ENCODE data around the gene CDK5RAP2.

CDK5RAP2 gene

GRCh38 chr9:120534266-120534665, 45.7 kb downstream of the CDK5RAP2 start:
- H3K36me3 ChIP-seq (ENCODE audit: control insufficient read depth in 1 of 2, insufficient read depth in 2 of 2, low read length in 2 of 2): peaks cover 10 to 26% of the 10 kb centered on the region in 2 experiments
- H3K9ac ChIP-seq (ENCODE audit: low read length): no peak overlapping the region
- H4K91ac ChIP-seq (ENCODE audit: low read depth, low read length): no peak overlapping the region
- H3K4me1 ChIP-seq (ENCODE audit: control insufficient read depth in 1 of 2, insufficient read depth in 2 of 2, low read length in 2 of 2): peaks cover 9 to 10% of the 10 kb centered on the region in 2 experiments
- no peak overlapping the region for H2BK120ac ChIP-seq (ENCODE audit: insufficient read depth, low read length, poor library complexity)
- H3K9me3 ChIP-seq (ENCODE audit: insufficient read depth, low read depth, low read length): no peaks in the 10 kb centered on the region
- no peak overlapping the region for H3K18ac ChIP-seq (ENCODE audit: low read length)
- H3K27ac ChIP-seq (ENCODE audit: low read depth, low read length): no peak overlapping the region
- H4K8ac ChIP-seq (ENCODE audit: low read depth, low read length): no peak overlapping the region
- DNase-seq: no peak
- no peak overlapping the region for H3K4me3 ChIP-seq (ENCODE audit: low read depth, low read length)
- H3K4ac ChIP-seq (ENCODE audit: low read depth, low read length): no peak overlapping the region
- WGBS (ENCODE audit: extremely low coverage, insufficient coverage, insufficient read length): no CpG with 5 or more reads among the region's 2 CpGs
- no peak overlapping the region for H3K4me2 ChIP-seq (ENCODE audit: low read length)
- H4K12ac ChIP-seq (ENCODE audit: low read depth, low read length): no peak overlapping the region
- no peak overlapping the region for H2AK5ac ChIP-seq (ENCODE audit: low read length)
- H2BK5ac ChIP-seq (ENCODE audit: low read depth, low read length, poor library complexity): no peak overlapping the region
- no peak overlapping the region for H2AFZ ChIP-seq (ENCODE audit: insufficient read depth, low read length, poor library complexity)
- no peak overlapping the region for H2BK12ac ChIP-seq (ENCODE audit: low read length)
- no peaks in the 10 kb centered on the region for H3K79me1 ChIP-seq (ENCODE audit: low read length)
- no peaks in the 10 kb centered on the region for H3K27me3 ChIP-seq (ENCODE audit: insufficient read depth, low read length)
- H3K79me2 ChIP-seq (ENCODE audit: control insufficient read depth, insufficient read depth, low read length, poor library complexity): no peaks in the 10 kb centered on the region
- H3K23ac ChIP-seq (ENCODE audit: low read length): no peak overlapping the region
- H3K14ac ChIP-seq (ENCODE audit: low read length): no peak overlapping the region

- Histone ChIP-seq H3K27me3 (ENCODE audit: insufficient read depth, low read length) (no peaks in the 10 kb centered on the region), H3K23ac (ENCODE audit: low read length) (no peak overlapping the region), H3K4ac (ENCODE audit: low read depth, low read length) (no peak overlapping the region), H3K79me2 (ENCODE audit: control insufficient read depth, insufficient read depth, low read length, poor library complexity) (no peaks in the 10 kb centered on the region), H2AFZ (ENCODE audit: insufficient read depth, low read length, poor library complexity) (no peak overlapping the region), H4K12ac (ENCODE audit: low read depth, low read length) (no peak overlapping the region), H3K4me1 (ENCODE audit: control insufficient read depth in 1 of 2, insufficient read depth in 2 of 2, low read length in 2 of 2) (peaks cover 8 to 9% of the 10 kb centered on the region in 2 experiments), H2BK120ac (ENCODE audit: insufficient read depth, low read length, poor library complexity) (no peak overlapping the region), H2BK12ac (ENCODE audit: low read length) (no peak overlapping the region), H3K4me2 (ENCODE audit: low read length) (no peak overlapping the region), H4K8ac (ENCODE audit: low read depth, low read length) (no peak overlapping the region), H3K79me1 (ENCODE audit: low read length) (no peaks in the 10 kb centered on the region), H2AK5ac (ENCODE audit: low read length) (no peak overlapping the region), H3K9me3 (ENCODE audit: insufficient read depth, low read depth, low read length) (no peaks in the 10 kb centered on the region), H3K14ac (ENCODE audit: low read length) (no peak overlapping the region), H3K9ac (ENCODE audit: low read length) (no peak overlapping the region), H3K4me3 (ENCODE audit: low read depth, low read length) (no peak overlapping the region), H3K27ac (ENCODE audit: low read depth, low read length) (no peak overlapping the region), H2BK5ac (ENCODE audit: low read depth, low read length, poor library complexity) (no peak overlapping the region), H4K91ac (ENCODE audit: low read depth, low read length) (no peak overlapping the region), H3K36me3 (ENCODE audit: control insufficient read depth in 1 of 2, insufficient read depth in 2 of 2, low read length in 2 of 2) (peaks cover 18 to 37% of the 10 kb centered on the region in 2 experiments), H3K18ac (ENCODE audit: low read length) (no peak overlapping the region)
- no CpG with 5 or more reads among the region's 10 CpGs for WGBS (ENCODE audit: extremely low coverage, insufficient coverage, insufficient read length)
- no peak for DNase-seq
Observed at GRCh38 chr9:120532891-120533290, 47.1 kb downstream of the CDK5RAP2 start.

- peaks cover 18 to 38% of the 10 kb centered on the region in 2 experiments for H3K36me3 ChIP-seq (ENCODE audit: control insufficient read depth in 1 of 2, insufficient read depth in 2 of 2, low read length in 2 of 2)
- no peak overlapping the region for H2AK5ac ChIP-seq (ENCODE audit: low read length)
- no peak overlapping the region for H3K4me3 ChIP-seq (ENCODE audit: low read depth, low read length)
- H2AFZ ChIP-seq (ENCODE audit: insufficient read depth, low read length, poor library complexity): no peak overlapping the region
- DNase-seq: peak; percentile 36 to 54
- H3K79me1 ChIP-seq (ENCODE audit: low read length): no peaks in the 10 kb centered on the region
- H4K8ac ChIP-seq (ENCODE audit: low read depth, low read length): no peak overlapping the region
- no peak overlapping the region for H3K4me2 ChIP-seq (ENCODE audit: low read length)
- WGBS (ENCODE audit: extremely low coverage, insufficient coverage, insufficient read length): no CpG with 5 or more reads among the region's 6 CpGs
- H2BK5ac ChIP-seq (ENCODE audit: low read depth, low read length, poor library complexity): no peak overlapping the region
- no peak overlapping the region for H3K18ac ChIP-seq (ENCODE audit: low read length)
- H2BK120ac ChIP-seq (ENCODE audit: insufficient read depth, low read length, poor library complexity): peak overlapping the region; percentile 9
- H3K4ac ChIP-seq (ENCODE audit: low read depth, low read length): no peak overlapping the region
- peaks cover 8 to 9% of the 10 kb centered on the region in 2 experiments for H3K4me1 ChIP-seq (ENCODE audit: control insufficient read depth in 1 of 2, insufficient read depth in 2 of 2, low read length in 2 of 2)
- no peak overlapping the region for H3K9ac ChIP-seq (ENCODE audit: low read length)
- H4K12ac ChIP-seq (ENCODE audit: low read depth, low read length): no peak overlapping the region
- H3K27me3 ChIP-seq (ENCODE audit: insufficient read depth, low read length): no peaks in the 10 kb centered on the region
- no peak overlapping the region for H3K27ac ChIP-seq (ENCODE audit: low read depth, low read length)
- H3K14ac ChIP-seq (ENCODE audit: low read length): no peak overlapping the region
- H3K79me2 ChIP-seq (ENCODE audit: control insufficient read depth, insufficient read depth, low read length, poor library complexity): no peaks in the 10 kb centered on the region
- H3K9me3 ChIP-seq (ENCODE audit: insufficient read depth, low read depth, low read length): no peaks in the 10 kb centered on the region
- peak overlapping the region; percentile 22 for H2BK12ac ChIP-seq (ENCODE audit: low read length)
- H4K91ac ChIP-seq (ENCODE audit: low read depth, low read length): no peak overlapping the region
- H3K23ac ChIP-seq (ENCODE audit: low read length): no peak overlapping the region
Observed at GRCh38 chr9:120532475-120532874, 47.5 kb downstream of the CDK5RAP2 start.

GRCh38 chr9:120531683-120532300, 48.2 kb downstream of the CDK5RAP2 start:
- WGBS (ENCODE audit: extremely low coverage, insufficient coverage, insufficient read length): no CpG with 5 or more reads among the region's 2 CpGs
- no peak overlapping the region for H3K27ac ChIP-seq (ENCODE audit: low read depth, low read length)
- no peak overlapping the region for H3K9ac ChIP-seq (ENCODE audit: low read length)
- H3K4me3 ChIP-seq (ENCODE audit: low read depth, low read length): no peak overlapping the region
- H3K9me3 ChIP-seq (ENCODE audit: insufficient read depth, low read depth, low read length): no peaks in the 10 kb centered on the region
- H2BK5ac ChIP-seq (ENCODE audit: low read depth, low read length, poor library complexity): no peak overlapping the region
- no peak overlapping the region for H4K12ac ChIP-seq (ENCODE audit: low read depth, low read length)
- no peak overlapping the region for H2AFZ ChIP-seq (ENCODE audit: insufficient read depth, low read length, poor library complexity)
- no peak overlapping the region for H3K4me2 ChIP-seq (ENCODE audit: low read length)
- H4K8ac ChIP-seq (ENCODE audit: low read depth, low read length): no peak overlapping the region
- H3K18ac ChIP-seq (ENCODE audit: low read length): no peak overlapping the region
- no peak overlapping the region for H2AK5ac ChIP-seq (ENCODE audit: low read length)
- no peaks in the 10 kb centered on the region for H3K79me1 ChIP-seq (ENCODE audit: low read length)
- H3K36me3 ChIP-seq (ENCODE audit: control insufficient read depth in 1 of 2, insufficient read depth in 2 of 2, low read length in 2 of 2): peaks cover 19 to 42% of the 10 kb centered on the region in 2 experiments
- no peak overlapping the region for H3K14ac ChIP-seq (ENCODE audit: low read length)
- H3K23ac ChIP-seq (ENCODE audit: low read length): no peak overlapping the region
- H3K4me1 ChIP-seq (ENCODE audit: control insufficient read depth in 1 of 2, insufficient read depth in 2 of 2, low read length in 2 of 2): peaks cover 3 to 7% of the 10 kb centered on the region in 2 experiments
- no peaks in the 10 kb centered on the region for H3K27me3 ChIP-seq (ENCODE audit: insufficient read depth, low read length)
- no peak overlapping the region for H4K91ac ChIP-seq (ENCODE audit: low read depth, low read length)
- H3K79me2 ChIP-seq (ENCODE audit: control insufficient read depth, insufficient read depth, low read length, poor library complexity): no peaks in the 10 kb centered on the region
- peak; percentile 42 to 75 for DNase-seq
- no peak overlapping the region for H2BK120ac ChIP-seq (ENCODE audit: insufficient read depth, low read length, poor library complexity)
- H3K4ac ChIP-seq (ENCODE audit: low read depth, low read length): no peak overlapping the region
- H2BK12ac ChIP-seq (ENCODE audit: low read length): no peak overlapping the region
